Astrocyte of the spinal cord (primary cell): Measurements from ENCODE around the gene C12orf56.

Experiments used
- DNase-seq: peaks from one replicate; pipeline ENCODE4 v3.0.0; 2011; ENCODE audit warnings: low read depth, low spot score
- H3K4me3 ChIP-seq: 2 replicates; pipeline ENCODE4 v1.5.1; 2011; ENCODE audit warnings: low read depth, mild to moderate bottlenecking, low read length, moderate library complexity
- CTCF ChIP-seq: IDR thresholded peaks from 2 replicates; pipeline ENCODE4 v1.5.1; 2012; ENCODE audit warnings: low read depth, mild to moderate bottlenecking, low read length, inconsistent platforms
- in situ Hi-C: cut with HindIII; loops from 2 replicates; pipeline ENCODE4 v1.10.0; 2017; ENCODE audit warnings: low sequenced_read_pairs

Gene C12orf56

GRCh38 chr12:64390275-64390851 lies at the start of gene C12orf56:
TSS of gene C12orf56 (minus strand) at chr12:64390758. CDS start at chr12:64390565, 193 bp downstream.
- H3K4me3 ChIP-seq: peak within 1 kb of the TSS; percentile 36
- DNase-seq: no peak
- no peak for TF ChIP-seq CTCF
- in situ Hi-C loops: no loop called here

- no peak for TF ChIP-seq CTCF
- no peak for DNase-seq
- no peak overlapping the region for H3K4me3 ChIP-seq
- in situ Hi-C loops: no loop called here
Measured at GRCh38 chr12:64440100-64440499, 49.5 kb upstream of the C12orf56 start.

- no peak for TF ChIP-seq CTCF
- no peak for DNase-seq
- in situ Hi-C loops: no loop called here
- no peak overlapping the region for H3K4me3 ChIP-seq
Measured at GRCh38 chr12:64433915-64434314, 43.4 kb upstream of the C12orf56 start.

GRCh38 chr12:64431791-64432190 lies 41.2 kb upstream of the C12orf56 start:
- TF ChIP-seq CTCF: no peak
- DNase-seq: no peak

GRCh38 chr12:64430886-64431285 lies 40.3 kb upstream of the C12orf56 start:
- in situ Hi-C loops: no loop called here
- no peak for DNase-seq
- no peak for TF ChIP-seq CTCF
- H3K4me3 ChIP-seq: no peak overlapping the region

More at GRCh38 chr12:64431791-64432190, 41.2 kb upstream of the C12orf56 start:
- no peak overlapping the region for H3K4me3 ChIP-seq
- in situ Hi-C loops: no loop called here

GRCh38 chr12:64428956-64429355 lies 38.4 kb upstream of the C12orf56 start:
- in situ Hi-C loops: no loop called here
- TF ChIP-seq CTCF: no peak
- no peak overlapping the region for H3K4me3 ChIP-seq
- DNase-seq: no peak

GRCh38 chr12:64427988-64428387 lies 37.4 kb upstream of the C12orf56 start:
- no peak for DNase-seq
- in situ Hi-C loops: no loop called here
- no peak for TF ChIP-seq CTCF
- H3K4me3 ChIP-seq: no peak overlapping the region
